PC-9 (cell line): ENCODE data around the gene NCOA4. TPM values are rescaled to one million over a fixed set of nuclear protein-coding genes. Genes with fewer than 3 reads are reported as not detected.

ENCODE experiments used
- BruUV-seq: library from RNA; stranded (reverse); fragments of 400-500 nt; replicated peaks from 2 replicates; lab custom pipeline; 2021; lab: Mats Ljungman, UMichigan
- CTCF ChIA-PET: fragments of 300-600 bp; sonication (Branson Sonifier 250); formaldehyde crosslinking; loops from one replicate; lab custom pipeline; 2022; ENCODE audit warnings: antibody characterized with exemption; lab: Charles Lee
- POLR2A ChIA-PET: fragments of 300-600 bp; sonication (Branson Sonifier 250); formaldehyde crosslinking; loops from one replicate; lab custom pipeline; 2022; ENCODE audit warnings: antibody characterized with exemption; ENCODE audit not compliant: unreplicated experiment; lab: Charles Lee
- DNase-seq, 2 experiments: peaks; one replicate each; pipeline versions ENCODE4 v3.0.0 to v3.0.0-alpha.2; 2015 to 2022; ENCODE audit warnings: mixed read lengths in 1 of 2
- H2AFZ ChIP-seq: fragments of 200-600 bp; sonication (generic); 2 replicates; pipeline ENCODE4 v1.8.1; 2017; ENCODE audit warnings: antibody characterized with exemption
- H3F3A ChIP-seq: fragments of 200-600 bp; sonication (generic); 2 replicates; pipeline ENCODE4 v1.8.1; 2017; ENCODE audit warnings: antibody characterized with exemption, mild to moderate bottlenecking, low read depth; ENCODE audit not compliant: insufficient read depth
- H3K27ac ChIP-seq: fragments of 200-600 bp; sonication (generic); 2 replicates; pipeline ENCODE4 v1.6.1; 2016; ENCODE audit warnings: mixed run types
- H3K27me3 ChIP-seq: fragments of 200-600 bp; sonication (generic); 2 replicates; pipeline ENCODE4 v1.6.1; 2016; ENCODE audit warnings: low read depth, mixed run types; ENCODE audit not compliant: insufficient read depth
- H3K36me3 ChIP-seq: fragments of 200-600 bp; sonication (generic); 2 replicates; pipeline ENCODE4 v1.6.1; 2016; ENCODE audit warnings: low read depth, mixed run types
- H3K4me1 ChIP-seq: fragments of 200-600 bp; sonication (generic); replicated peaks from 2 replicates; pipeline ENCODE4 v1.6.1; 2016; ENCODE audit warnings: mixed run types; ENCODE audit not compliant: insufficient read depth
- H3K4me2 ChIP-seq: fragments of 200-600 bp; sonication (generic); 2 replicates; pipeline ENCODE4 v1.6.1; 2017; ENCODE audit warnings: mixed run types
- H3K4me3 ChIP-seq: fragments of 200-600 bp; sonication (generic); 2 replicates; pipeline ENCODE4 v1.6.1; 2016; ENCODE audit warnings: mixed run types
- H3K79me2 ChIP-seq: fragments of 200-600 bp; sonication (generic); 2 replicates; pipeline ENCODE4 v1.6.1; 2017; ENCODE audit warnings: low read depth, mixed run types
- H3K9me2 ChIP-seq: fragments of 200-600 bp; sonication (generic); 2 replicates; pipeline ENCODE4 v1.8.1; 2017; ENCODE audit warnings: mild to moderate bottlenecking; ENCODE audit not compliant: insufficient read depth
- H3K9me3 ChIP-seq: fragments of 200-600 bp; sonication (generic); 2 replicates; pipeline ENCODE4 v1.8.1; 2016; ENCODE audit warnings: low read depth; ENCODE audit not compliant: insufficient read depth
- H4K20me1 ChIP-seq: fragments of 200-600 bp; sonication (generic); 2 replicates; pipeline ENCODE4 v1.8.1; 2017; ENCODE audit not compliant: insufficient read depth
- CTCF ChIP-seq: fragments of 200-600 bp; sonication (generic); conservative IDR thresholded peaks from 2 replicates; pipeline ENCODE4 v1.6.1; 2017; ENCODE audit warnings: mixed run types, antibody characterized with exemption, mild to moderate bottlenecking, moderate library complexity
- EZH2 ChIP-seq: fragments of 200-600 bp; sonication (generic); IDR thresholded peaks from 2 replicates; pipeline ENCODE4 v1.8.0; 2017; ENCODE audit warnings: antibody characterized with exemption, low read depth
- intact Hi-C: fragments of 100-400 bp; cut with micrococcal nuclease; formaldehyde crosslinking; loops from one replicate; pipeline ENCODE4 v1.10.0; 2022; ENCODE audit not compliant: unreplicated experiment
- total RNA-seq: library from RNA; stranded (reverse); gene quantifications from 2 replicates; pipeline ENCODE4 v1.2.3, GENCODE V29; 2021

NCOA4 gene
- total RNA-seq, 1 experiment from 2014 or later, result 143 TPM

DNA sequence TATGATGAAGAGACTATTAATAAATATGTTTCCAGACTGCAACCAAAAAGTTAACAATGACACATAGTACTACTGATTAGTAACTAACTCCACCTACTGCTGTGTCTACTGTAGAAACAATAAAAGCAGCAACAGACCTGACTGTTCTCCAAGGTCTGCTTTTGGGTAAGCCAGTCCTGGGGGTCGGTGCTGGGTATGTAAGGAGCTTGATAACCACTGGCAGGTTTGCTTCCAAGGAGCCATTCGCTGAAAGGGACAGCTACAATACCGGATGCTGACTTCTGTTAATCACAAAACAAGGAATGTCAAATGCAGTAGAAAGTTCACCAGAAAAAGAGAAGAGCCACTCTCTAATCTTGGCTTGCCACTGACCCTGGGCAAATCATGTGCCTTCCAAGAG is 17.7 kb downstream of the NCOA4 start:
- no peaks in the 10 kb centered on the region for H3K9me3 ChIP-seq
- no peak overlapping the region for H3K4me3 ChIP-seq
- ChIA-PET CTCF (interaction anchor here (0.6 kb wide), 1 partner anchor 16 kb away, joined by 14 read pairs; no protein-coding TSS in a partner anchor), POLR2A (no interaction called here)
- TF ChIP-seq CTCF (no peak), EZH2 (no peak)
- H3F3A ChIP-seq, result peaks cover 15% of the 10 kb centered on the region; the same call in 1 of the 2 replicates
- peaks cover 56% of the 10 kb centered on the region for H3K36me3 ChIP-seq
- no peaks in the 10 kb centered on the region for H3K27me3 ChIP-seq
- BruUV-seq, result no TSS peak
- H3K9me2 ChIP-seq, result no peaks in the 10 kb centered on the region
- peaks cover 35% of the 10 kb centered on the region for H3K79me2 ChIP-seq
- no peak overlapping the region for H2AFZ ChIP-seq
- no peak overlapping the region for H3K27ac ChIP-seq
- intact Hi-C loops, result no loop called here
- H4K20me1 ChIP-seq, result peaks cover 23% of the 10 kb centered on the region
- no peak overlapping the region for H3K4me2 ChIP-seq
- no peaks in the 10 kb centered on the region for H3K4me1 ChIP-seq
- no peak for DNase-seq

DNA sequence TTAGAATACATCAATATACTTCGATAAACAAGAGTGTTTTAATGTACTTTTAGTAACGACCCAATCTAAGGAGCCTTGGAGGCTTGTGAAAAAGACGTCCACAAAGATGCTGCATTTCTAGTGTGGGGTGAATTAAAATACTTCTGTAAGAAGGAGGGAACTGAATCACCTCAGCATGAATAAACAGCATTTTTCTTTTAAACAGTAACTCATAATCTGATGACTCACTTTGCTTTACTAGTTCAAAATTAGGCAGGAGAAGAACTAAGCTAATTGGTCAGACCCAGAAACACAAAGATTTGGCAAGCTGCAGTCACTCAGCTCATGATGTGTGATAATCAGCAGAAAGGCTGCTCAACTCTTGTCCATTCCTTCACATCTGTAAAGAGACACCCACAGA is 24.2 kb downstream of the NCOA4 start:
- no peaks in the 10 kb centered on the region for H3K4me1 ChIP-seq
- peaks cover 63% of the 10 kb centered on the region for H3K36me3 ChIP-seq
- H3K9me2 ChIP-seq, result no peaks in the 10 kb centered on the region
- no TSS peak for BruUV-seq
- DNase-seq, result no peak
- H3K27me3 ChIP-seq, result no peaks in the 10 kb centered on the region
- POLR2A ChIA-PET, result no interaction called here
- no peak overlapping the region for H3K27ac ChIP-seq
- CTCF ChIA-PET, result no interaction called here
- H4K20me1 ChIP-seq, result peaks cover 30% of the 10 kb centered on the region
- no peak for TF ChIP-seq EZH2
- TF ChIP-seq CTCF, result no peak
- H2AFZ ChIP-seq, result no peak overlapping the region
- no peak overlapping the region for H3K4me3 ChIP-seq
- peaks cover 37% of the 10 kb centered on the region for H3F3A ChIP-seq
- H3K9me3 ChIP-seq, result no peaks in the 10 kb centered on the region
- H3K79me2 ChIP-seq, result no peaks in the 10 kb centered on the region
- intact Hi-C loops, result no loop called here
- no peak overlapping the region for H3K4me2 ChIP-seq

- POLR2A ChIA-PET, result no interaction called here
- H3K4me1 ChIP-seq, result no peaks in the 10 kb centered on the region
- peaks cover 38% of the 10 kb centered on the region for H4K20me1 ChIP-seq
- no peak overlapping the region for H2AFZ ChIP-seq
- H3K9me2 ChIP-seq, result no peaks in the 10 kb centered on the region
- no peaks in the 10 kb centered on the region for H3K79me2 ChIP-seq
- no peak overlapping the region for H3K4me2 ChIP-seq
- no peak overlapping the region for H3K4me3 ChIP-seq
- no peaks in the 10 kb centered on the region for H3K9me3 ChIP-seq
- H3K27ac ChIP-seq, result no peak overlapping the region
- peaks cover 37% of the 10 kb centered on the region for H3F3A ChIP-seq
- TF ChIP-seq EZH2 (no peak), CTCF (no peak)
- no TSS peak for BruUV-seq
- H3K27me3 ChIP-seq, result no peaks in the 10 kb centered on the region
- intact Hi-C loops, result no loop called here
- H3K36me3 ChIP-seq, result peaks cover 63% of the 10 kb centered on the region
- CTCF ChIA-PET, result interaction anchor here (0.5 kb wide), 1 partner anchor 1004 kb away, joined by 6 read pairs; no protein-coding TSS in a partner anchor
- no peak for DNase-seq
These were observed 25.0 kb downstream of the NCOA4 start for GRCh38 chr10:46005383-46005782.
